T-helper 2 cell treated with Interferon-gamma antibody and Interleukin-4, amounts not matched to agents 5 μg/mL and 100 μg/mL, for 36 hours (primary cell): ENCODE data around the gene MYT1.
"Not testable (repeated sequence)": the region's sequence is repeated elsewhere in the genome, so short reads cannot be mapped to it uniquely, and the experiment has no call there.

Experiments
- DNase-seq: peaks from one replicate; pipeline ENCODE4 v3.0.0; 2021; ENCODE audit warnings: low spot score
- H3K27ac Mint-ChIP-seq: one replicate; pipeline ENCODE4 v1.8.0; 2021; ENCODE audit warnings: mild to moderate bottlenecking, mixed read lengths
- H3K27me3 Mint-ChIP-seq: one replicate; pipeline ENCODE4 v1.8.0; 2021; ENCODE audit warnings: low read depth, mixed read lengths
- H3K36me3 Mint-ChIP-seq: one replicate; pipeline ENCODE4 v1.8.0; 2021; ENCODE audit warnings: low read depth, mixed read lengths
- H3K4me1 Mint-ChIP-seq: one replicate; pipeline ENCODE4 v1.8.0; 2021; ENCODE audit warnings: low read depth, mixed read lengths
- H3K4me3 Mint-ChIP-seq: one replicate; pipeline ENCODE4 v1.8.0; 2022; ENCODE audit warnings: mild to moderate bottlenecking, moderate library complexity, mixed read lengths
- H3K9me3 Mint-ChIP-seq: one replicate; pipeline ENCODE4 v1.8.0; 2021; ENCODE audit warnings: mixed read lengths

Gene MYT1

DNA sequence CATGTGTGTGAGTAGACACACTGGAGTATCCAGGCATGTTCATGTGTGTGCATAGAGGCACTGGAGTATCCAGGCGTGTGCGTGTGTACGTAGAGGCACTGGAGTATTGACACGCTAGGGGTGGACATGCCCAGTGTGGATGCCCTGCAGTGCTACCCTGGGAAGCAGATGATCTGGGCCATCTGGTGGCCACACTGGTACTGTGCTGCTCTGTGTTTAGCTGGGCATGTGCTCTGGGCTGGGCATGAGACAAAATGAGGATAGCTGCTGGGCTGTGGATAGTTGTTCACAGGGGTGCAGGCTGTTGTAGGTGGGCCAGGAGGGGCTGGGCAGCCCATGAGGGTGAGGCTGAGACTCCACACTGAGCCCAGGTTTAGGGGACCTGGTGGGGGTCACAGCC is 32.8 kb upstream of the MYT1 start:
- Mint-ChIP-seq H3K27ac (no peak overlapping the region), H3K4me1 (no peaks in the 10 kb centered on the region), H3K36me3 (no peaks in the 10 kb centered on the region), H3K27me3 (peaks cover 8% of the 10 kb centered on the region), H3K4me3 (no peak overlapping the region), H3K9me3 (no peaks in the 10 kb centered on the region)
- no peak for DNase-seq

GRCh38 chr20:64133951-64134407 is 30.3 kb upstream of the MYT1 start:
- Mint-ChIP-seq H3K4me3 (no peak overlapping the region), H3K4me1 (no peaks in the 10 kb centered on the region), H3K27me3 (peaks cover 2% of the 10 kb centered on the region), H3K27ac (no peak overlapping the region), H3K9me3 (no peaks in the 10 kb centered on the region), H3K36me3 (no peaks in the 10 kb centered on the region)
- no peak for DNase-seq

DNA sequence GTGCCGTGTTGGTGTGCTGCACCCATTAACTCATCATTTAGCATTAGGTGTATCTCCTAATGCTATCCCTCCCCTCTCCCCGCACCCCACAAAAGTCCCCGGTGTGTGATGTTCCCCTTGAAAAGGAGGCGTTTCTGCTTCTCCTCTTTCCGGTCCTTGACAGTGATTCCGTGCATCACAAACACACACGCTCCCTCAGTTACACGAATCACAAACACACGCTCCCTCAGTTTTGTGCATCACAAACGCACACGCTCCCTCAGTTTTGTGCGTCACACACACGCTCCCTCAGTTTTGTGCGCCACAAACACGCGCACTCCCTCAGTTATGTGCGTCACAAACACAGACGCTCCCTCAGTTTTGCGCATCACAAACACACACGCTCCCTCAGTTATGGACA is 29.5 kb upstream of the MYT1 start:
- not testable (repeated sequence) for H3K27me3 Mint-ChIP-seq, H3K4me1 Mint-ChIP-seq, H3K27ac Mint-ChIP-seq, DNase-seq, H3K9me3 Mint-ChIP-seq, H3K4me3 Mint-ChIP-seq, H3K36me3 Mint-ChIP-seq

DNA sequence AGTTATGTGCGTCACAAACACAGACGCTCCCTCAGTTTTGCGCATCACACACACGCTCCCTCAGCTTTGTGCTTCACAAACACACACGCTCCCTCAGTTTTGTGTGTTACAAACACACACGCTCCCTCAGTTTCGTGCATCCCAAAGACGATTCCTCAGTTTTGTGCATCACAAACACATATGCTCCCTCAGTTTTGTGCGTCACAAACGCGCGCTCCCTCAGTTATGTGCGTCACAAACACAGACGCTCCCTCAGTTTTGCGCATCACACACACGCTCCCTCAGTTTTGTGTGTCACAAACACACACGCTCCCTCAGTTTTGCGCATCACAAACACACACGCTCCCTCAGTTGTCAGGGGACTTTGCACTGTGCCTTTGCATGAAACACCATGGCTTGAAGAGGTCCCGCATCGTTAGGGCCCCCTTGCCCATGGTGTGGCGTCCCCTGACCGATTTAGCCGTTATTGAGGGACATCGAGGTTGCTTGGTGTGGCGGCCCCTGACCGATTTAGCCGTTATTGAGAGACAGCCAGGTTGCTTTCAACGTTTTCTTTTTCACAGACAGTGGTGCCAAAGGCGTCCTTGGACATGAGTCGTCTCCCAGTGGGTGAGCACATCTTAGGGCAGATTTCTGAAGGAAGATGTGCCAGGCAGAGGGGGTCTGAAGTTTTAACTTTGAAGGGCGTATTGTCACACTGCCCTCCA is 28.1 kb upstream of the MYT1 start:
- no peak overlapping the region for H3K27ac Mint-ChIP-seq

GRCh38 chr20:64137598-64138031 is 26.6 kb upstream of the MYT1 start:
- Mint-ChIP-seq H3K4me1 (no peaks in the 10 kb centered on the region), H3K36me3 (no peaks in the 10 kb centered on the region), H3K27ac (no peak overlapping the region), H3K9me3 (no peaks in the 10 kb centered on the region), H3K4me3 (no peak overlapping the region), H3K27me3 (no peaks in the 10 kb centered on the region)
- no peak for DNase-seq

More for the DNA sequence above, 28.1 kb upstream of the MYT1 start:
- no peak for DNase-seq
- no peak overlapping the region for H3K4me3 Mint-ChIP-seq
- no peaks in the 10 kb centered on the region for H3K27me3 Mint-ChIP-seq
- H3K9me3 Mint-ChIP-seq = no peaks in the 10 kb centered on the region
- no peaks in the 10 kb centered on the region for H3K4me1 Mint-ChIP-seq
- no peaks in the 10 kb centered on the region for H3K36me3 Mint-ChIP-seq

- no peaks in the 10 kb centered on the region for H3K27me3 Mint-ChIP-seq
- no peak overlapping the region for H3K27ac Mint-ChIP-seq
- no peak for DNase-seq
- no peaks in the 10 kb centered on the region for H3K4me1 Mint-ChIP-seq
- no peaks in the 10 kb centered on the region for H3K36me3 Mint-ChIP-seq
- H3K4me3 Mint-ChIP-seq = no peak overlapping the region
- H3K9me3 Mint-ChIP-seq = no peaks in the 10 kb centered on the region
Measured at GRCh38 chr20:64138276-64138815, 25.9 kb upstream of the MYT1 start.

DNA sequence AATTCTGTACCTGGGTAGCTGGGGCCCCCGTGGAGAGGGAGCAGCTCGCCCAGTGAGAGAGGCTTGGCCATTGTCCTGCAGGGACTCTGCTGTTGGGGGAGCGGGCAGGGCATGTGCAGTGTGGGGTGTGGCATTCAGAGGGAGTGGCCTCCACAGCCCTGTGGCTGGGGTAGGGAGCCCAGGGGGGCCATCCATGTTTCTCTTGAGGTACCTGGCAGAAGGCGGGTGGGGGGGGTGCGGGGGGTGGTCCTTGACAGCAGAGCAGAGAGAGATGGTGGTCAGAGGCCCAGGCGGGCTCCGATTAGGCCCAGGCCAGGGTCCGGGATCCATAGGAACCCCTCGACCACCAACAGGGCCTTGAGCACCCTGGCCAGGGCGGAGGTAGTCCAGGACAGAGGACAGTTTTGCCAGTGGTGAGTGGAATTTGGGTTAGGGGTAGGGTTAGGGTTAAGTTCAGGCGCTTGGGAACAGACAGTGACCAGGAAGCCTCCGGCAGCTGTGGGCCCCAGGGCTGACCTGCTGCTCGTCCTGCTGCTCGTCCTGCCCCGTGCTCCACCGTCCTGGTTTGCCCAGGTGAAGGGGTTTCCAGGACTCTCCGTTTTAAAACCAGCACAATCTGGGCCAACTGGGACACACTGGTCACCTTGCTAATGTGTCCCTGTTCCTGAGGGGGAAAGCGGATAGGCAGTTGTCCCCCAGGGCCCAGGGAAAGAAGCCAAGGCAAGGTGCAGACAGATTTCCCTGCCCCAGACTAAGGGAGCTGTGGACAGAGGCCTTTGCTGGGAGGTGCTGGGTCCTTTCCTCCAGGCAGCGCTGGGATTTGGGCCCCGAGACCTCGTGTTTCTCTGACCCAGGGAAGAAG is 24.8 kb upstream of the MYT1 start:
- DNase-seq = no peak
- no peaks in the 10 kb centered on the region for H3K27me3 Mint-ChIP-seq
- H3K4me1 Mint-ChIP-seq = no peaks in the 10 kb centered on the region
- no peaks in the 10 kb centered on the region for H3K36me3 Mint-ChIP-seq
- H3K4me3 Mint-ChIP-seq = no peak overlapping the region
- peaks cover 3% of the 10 kb centered on the region for H3K9me3 Mint-ChIP-seq
- H3K27ac Mint-ChIP-seq = no peak overlapping the region

GRCh38 chr20:64140061-64140931 is 24.0 kb upstream of the MYT1 start:
- Mint-ChIP-seq H3K27me3 (no peaks in the 10 kb centered on the region), H3K4me3 (no peak overlapping the region), H3K36me3 (no peaks in the 10 kb centered on the region), H3K4me1 (no peaks in the 10 kb centered on the region), H3K27ac (no peak overlapping the region), H3K9me3 (peaks cover 7% of the 10 kb centered on the region)
- DNase-seq = no peak

- Mint-ChIP-seq H3K27ac (no peak overlapping the region), H3K4me3 (no peak overlapping the region), H3K36me3 (no peaks in the 10 kb centered on the region), H3K4me1 (no peaks in the 10 kb centered on the region), H3K27me3 (no peaks in the 10 kb centered on the region), H3K9me3 (peaks cover 7% of the 10 kb centered on the region)
- DNase-seq = no peak
Measured at GRCh38 chr20:64140956-64141355, 23.3 kb upstream of the MYT1 start.

- no peak overlapping the region for H3K27ac Mint-ChIP-seq
- no peaks in the 10 kb centered on the region for H3K36me3 Mint-ChIP-seq
- H3K4me3 Mint-ChIP-seq = no peak overlapping the region
- no peak for DNase-seq
- no peaks in the 10 kb centered on the region for H3K4me1 Mint-ChIP-seq
- H3K27me3 Mint-ChIP-seq = no peaks in the 10 kb centered on the region
- peaks cover 7% of the 10 kb centered on the region for H3K9me3 Mint-ChIP-seq
Measured at GRCh38 chr20:64142590-64142989, 21.7 kb upstream of the MYT1 start.

- no peak for DNase-seq
- Mint-ChIP-seq H3K36me3 (no peaks in the 10 kb centered on the region), H3K4me1 (no peaks in the 10 kb centered on the region), H3K4me3 (no peak overlapping the region), H3K27me3 (no peaks in the 10 kb centered on the region), H3K27ac (no peak overlapping the region), H3K9me3 (peaks cover 7% of the 10 kb centered on the region)
Measured at GRCh38 chr20:64143018-64143801, 21.0 kb upstream of the MYT1 start.

- no peak for DNase-seq
- H3K4me1 Mint-ChIP-seq = no peaks in the 10 kb centered on the region
- no peaks in the 10 kb centered on the region for H3K27me3 Mint-ChIP-seq
- no peak overlapping the region for H3K4me3 Mint-ChIP-seq
- peaks cover 7% of the 10 kb centered on the region for H3K9me3 Mint-ChIP-seq
- H3K36me3 Mint-ChIP-seq = no peaks in the 10 kb centered on the region
- H3K27ac Mint-ChIP-seq = no peak overlapping the region
Measured at GRCh38 chr20:64144144-64144912, 19.9 kb upstream of the MYT1 start.
